NCI-H2107 treated with DMSO at 0.1 percent for 48 hours (cell line): Measurements from ENCODE around the gene PGBD5.

Experiments
- DNase-seq: peaks from one replicate; lab custom pipeline; 2025; ENCODE audit not compliant: unreplicated experiment; lab: John Stamatoyannopoulos, UW

PGBD5 gene

GRCh38 chr1:230351514-230351913 is 74.6 kb downstream of the PGBD5 start:
- DNase-seq, result no peak

GRCh38 chr1:230350208-230350921 is 75.8 kb downstream of the PGBD5 start:
- no peak for DNase-seq

GRCh38 chr1:230349020-230349393 is 77.1 kb downstream of the PGBD5 start:
- DNase-seq, result no peak

GRCh38 chr1:230348386-230349019 is 77.6 kb downstream of the PGBD5 start:
- DNase-seq, result no peak

GRCh38 chr1:230347896-230348295 is 78.2 kb downstream of the PGBD5 start:
- no peak for DNase-seq

GRCh38 chr1:230345139-230345885 is 80.8 kb downstream of the PGBD5 start:
- no peak for DNase-seq

- DNase-seq, result no peak
Measured at GRCh38 chr1:230342699-230343098, 83.4 kb downstream of the PGBD5 start.

- no peak for DNase-seq
Measured at GRCh38 chr1:230342019-230342418, 84.1 kb downstream of the PGBD5 start.

- no peak for DNase-seq
Measured at GRCh38 chr1:230341162-230341546, 85.0 kb downstream of the PGBD5 start.

- no peak for DNase-seq
Measured at GRCh38 chr1:230340526-230341161, 85.5 kb downstream of the PGBD5 start.

- no peak for DNase-seq
Measured at GRCh38 chr1:230339033-230339432, 87.1 kb downstream of the PGBD5 start.

GRCh38 chr1:230337266-230337665 is 88.9 kb downstream of the PGBD5 start:
- no peak for DNase-seq

- no peak for DNase-seq
Measured at GRCh38 chr1:230335861-230336522, 90.1 kb downstream of the PGBD5 start.

- no peak for DNase-seq
Measured at GRCh38 chr1:230334447-230334837, 91.7 kb downstream of the PGBD5 start.

- DNase-seq, result no peak
Measured at GRCh38 chr1:230333590-230334446, 92.3 kb downstream of the PGBD5 start.

- DNase-seq, result no peak
Measured at GRCh38 chr1:230332575-230333066, 93.5 kb downstream of the PGBD5 start.

- no peak for DNase-seq
Measured at GRCh38 chr1:230332061-230332460, 94.1 kb downstream of the PGBD5 start.

- DNase-seq, result no peak
Measured at GRCh38 chr1:230330157-230330556, 96.0 kb downstream of the PGBD5 start.

GRCh38 chr1:230328342-230329015 is 97.7 kb downstream of the PGBD5 start:
- no peak for DNase-seq

GRCh38 chr1:230327892-230328284 is 98.2 kb downstream of the PGBD5 start:
- DNase-seq, result no peak
